Body of pancreas (tissue), 4 donors: ENCODE data around the gene DHCR7.

ENCODE experiments used
- POLR2A ChIP-seq, 3 donors: fragments of 450-650 bp; IDR thresholded peaks; one replicate each; pipeline ENCODE4 v1.6.1; 2016; ENCODE audit warnings: antibody characterized with exemption in 3 of 3, mild to moderate bottlenecking in 2 of 3
- TF ChIP-seq, protein P1 (sequence below), 7 experiments: fragments of 450-650 bp in 4 of 7; fragments of 200-600 bp in 3 of 7; sonication (generic) in 3 of 7; IDR thresholded peaks; one replicate each; pipeline ENCODE4 v1.5.1; 2016 to 2019; ENCODE audit warnings: antibody characterized with exemption in 7 of 7

DNA sequence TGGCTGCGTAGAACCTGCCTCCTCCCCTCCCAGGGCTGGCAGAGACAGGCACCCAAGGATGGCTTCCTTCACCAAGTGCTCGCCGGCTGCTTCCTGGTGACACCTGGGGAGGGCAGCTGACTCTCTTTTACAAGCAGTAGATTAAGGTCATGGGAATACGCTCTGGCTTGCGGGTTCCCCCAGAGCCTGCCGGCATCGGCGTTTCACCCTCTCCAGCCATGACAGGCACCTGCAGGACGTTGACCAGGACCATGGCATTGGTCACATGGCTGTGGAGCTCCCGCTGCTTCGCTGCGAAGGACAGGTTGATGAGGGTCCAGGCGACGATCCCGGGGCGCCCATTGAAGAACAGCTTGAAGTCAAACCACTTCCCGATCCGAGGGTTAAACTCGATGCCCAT, 9.5 kb downstream of the DHCR7 start:
- TF ChIP-seq, protein P1, sequence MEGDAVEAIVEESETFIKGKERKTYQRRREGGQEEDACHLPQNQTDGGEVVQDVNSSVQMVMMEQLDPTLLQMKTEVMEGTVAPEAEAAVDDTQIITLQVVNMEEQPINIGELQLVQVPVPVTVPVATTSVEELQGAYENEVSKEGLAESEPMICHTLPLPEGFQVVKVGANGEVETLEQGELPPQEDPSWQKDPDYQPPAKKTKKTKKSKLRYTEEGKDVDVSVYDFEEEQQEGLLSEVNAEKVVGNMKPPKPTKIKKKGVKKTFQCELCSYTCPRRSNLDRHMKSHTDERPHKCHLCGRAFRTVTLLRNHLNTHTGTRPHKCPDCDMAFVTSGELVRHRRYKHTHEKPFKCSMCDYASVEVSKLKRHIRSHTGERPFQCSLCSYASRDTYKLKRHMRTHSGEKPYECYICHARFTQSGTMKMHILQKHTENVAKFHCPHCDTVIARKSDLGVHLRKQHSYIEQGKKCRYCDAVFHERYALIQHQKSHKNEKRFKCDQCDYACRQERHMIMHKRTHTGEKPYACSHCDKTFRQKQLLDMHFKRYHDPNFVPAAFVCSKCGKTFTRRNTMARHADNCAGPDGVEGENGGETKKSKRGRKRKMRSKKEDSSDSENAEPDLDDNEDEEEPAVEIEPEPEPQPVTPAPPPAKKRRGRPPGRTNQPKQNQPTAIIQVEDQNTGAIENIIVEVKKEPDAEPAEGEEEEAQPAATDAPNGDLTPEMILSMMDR (IDR thresholded peaks at IDR 0.05): no peak
- no peak for TF ChIP-seq POLR2A (IDR thresholded peaks at IDR 0.05)
